Loucy (cell line): ENCODE results near the gene MGP.

Experiments
- CTCF ChIP-seq: fragments of 200-600 bp; sonication (generic); conservative IDR thresholded peaks from 2 replicates; pipeline ENCODE4 v1.5.1; 2014; ENCODE audit warnings: mild to moderate bottlenecking, antibody characterized with exemption, low read length
- EZH2phosphoT487 ChIP-seq: fragments of 200-600 bp; IDR thresholded peaks from 2 replicates; pipeline ENCODE4 v1.6.1; 2018; ENCODE audit warnings: antibody characterized with exemption, mild to moderate bottlenecking, moderate library complexity, borderline replicate concordance

- no peak for TF ChIP-seq CTCF
- TF ChIP-seq EZH2phosphoT487: no peak
These were observed 617 bp upstream of the MGP start for GRCh38 chr12:14886271-14886670.
